ENCODE data around the gene IMPACT. TPM values are rescaled to one million over a fixed set of nuclear protein-coding genes. Genes with fewer than 3 reads are reported as not detected.

The IMPACT gene
- total and polyA plus RNA-seq, 7 donors = 11.7 to 24.6 (median 15.6) TPM

DNA sequence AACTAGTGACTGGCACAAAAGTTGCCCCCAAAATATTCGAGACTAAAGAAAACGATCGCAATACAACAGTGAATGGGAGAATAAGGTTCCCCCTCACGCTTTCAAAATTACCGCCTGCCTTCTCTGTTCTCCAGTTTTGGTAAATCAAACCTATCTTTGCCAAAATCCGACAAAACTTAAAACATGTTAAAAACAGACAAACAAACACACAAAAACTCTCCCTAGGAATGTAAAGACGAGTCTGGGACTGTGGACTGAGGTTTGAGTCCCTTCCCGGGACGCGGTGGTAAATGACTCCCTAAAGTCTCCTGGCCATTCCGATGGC lies 435 bp upstream of the IMPACT start:
- H3K27ac ChIP-seq = peak overlapping the region; percentile 81 to 90 (median 87)
- intact Hi-C loops (cut with DNase I) = loop anchor here (1.0 to 10.0 kb wide), 4 partner anchors 29 to 244 kb away; partner anchors contain the start of gene OSBPL1A
- H3K27me3 ChIP-seq = peaks cover 0 to 18% (median 0%) of the 10 kb centered on the region in 3 donors
- H3K4me3 ChIP-seq = peak overlapping the region; percentile 83 to 90 (median 85)
- no peak for TF ChIP-seq CTCF (IDR thresholded peaks at IDR 0.05)
- no peak for TF ChIP-seq POLR2AphosphoS5 (IDR thresholded peaks at IDR 0.05)
- no peak for TF ChIP-seq EP300 (IDR thresholded peaks at IDR 0.05)
- no peak for TF ChIP-seq POLR2A (IDR thresholded peaks at IDR 0.05)
- 45 to 46% methylated on average over 11 of the region's 11 CpGs for WGBS, 2 donors
- H3K36me3 ChIP-seq = peaks cover 0 to 10% (median 0%) of the 10 kb centered on the region in 4 donors
- no peaks in the 10 kb centered on the region for H3K9me3 ChIP-seq
- DNase-seq = no peak
- peaks cover 0 to 11% (median 8%) of the 10 kb centered on the region in 4 donors for H3K4me1 ChIP-seq

- Histone ChIP-seq H3K27me3 (peaks cover 0 to 18% (median 0%) of the 10 kb centered on the region in 3 donors), H3K4me1 (peaks cover 0 to 11% (median 8%) of the 10 kb centered on the region in 4 donors), H3K27ac (peak overlapping the region in 1 of 4 donors; percentile 85), H3K9me3 (no peaks in the 10 kb centered on the region), H3K36me3 (peaks cover 0 to 20% (median 0%) of the 10 kb centered on the region in 4 donors), H3K4me3 (peak overlapping the region; percentile 83 to 90 (median 85))
- DNase-seq = no peak
- TF ChIP-seq EP300 (IDR thresholded peaks at IDR 0.05) (no peak), POLR2A (IDR thresholded peaks at IDR 0.05) (no peak), CTCF (IDR thresholded peaks at IDR 0.05) (no peak), POLR2AphosphoS5 (IDR thresholded peaks at IDR 0.05) (no peak)
- intact Hi-C loops (cut with DNase I) = loop anchor here (5.0 to 10.0 kb wide), 3 partner anchors 65 to 245 kb away; no protein-coding TSS in a partner anchor
- 62% methylated on average over 3 of the region's 3 CpGs for WGBS, 2 donors
These were observed 1.0 kb downstream of the IMPACT start for GRCh38 chr18:24427484-24427883.

- H3K4me3 ChIP-seq = no peak overlapping the region
- TF ChIP-seq POLR2A (IDR thresholded peaks at IDR 0.05) = no peak
- TF ChIP-seq POLR2AphosphoS5 (IDR thresholded peaks at IDR 0.05) = no peak
- no peak for TF ChIP-seq CTCF (IDR thresholded peaks at IDR 0.05)
- no peak for TF ChIP-seq EP300 (IDR thresholded peaks at IDR 0.05)
- H3K4me1 ChIP-seq = peaks cover 0 to 11% (median 8%) of the 10 kb centered on the region in 4 donors
- intact Hi-C loops (cut with DNase I) = loop anchor here (5.0 to 10.0 kb wide), 3 partner anchors 66 to 246 kb away; no protein-coding TSS in a partner anchor
- H3K27ac ChIP-seq = no peak overlapping the region
- H3K9me3 ChIP-seq = no peaks in the 10 kb centered on the region
- H3K36me3 ChIP-seq = peaks cover 0 to 20% (median 0%) of the 10 kb centered on the region in 4 donors
- no peak for DNase-seq
- peaks cover 0 to 13% (median 0%) of the 10 kb centered on the region in 3 donors for H3K27me3 ChIP-seq
- WGBS, 2 donors = 53 to 79% methylated on average over 3 of the region's 3 CpGs
These were observed 2.2 kb downstream of the IMPACT start for GRCh38 chr18:24428709-24429108.

DNA sequence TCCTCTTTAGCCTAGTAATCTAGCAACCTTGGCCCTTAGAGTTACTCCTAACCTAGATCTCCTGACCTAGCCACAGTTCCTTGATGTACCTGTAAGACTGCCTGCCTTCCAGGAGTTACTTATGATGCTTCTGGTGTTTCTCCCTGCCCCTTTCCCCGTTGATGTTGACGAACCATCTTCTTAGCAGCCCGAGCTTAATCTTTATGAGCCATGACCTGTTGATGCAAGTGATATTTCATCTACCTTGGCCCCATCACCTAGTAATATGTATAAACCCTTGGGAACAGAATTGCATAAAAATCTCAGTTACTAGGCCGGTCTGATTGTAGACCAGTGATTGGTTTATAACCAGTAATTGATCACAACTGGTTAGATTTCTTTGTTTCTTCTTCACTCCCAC lies 2.7 kb downstream of the IMPACT start:
- H3K27me3 ChIP-seq = peaks cover 0 to 10% (median 0%) of the 10 kb centered on the region in 3 donors
- no peak for DNase-seq
- intact Hi-C loops (cut with DNase I) = loop anchor here (5.0 to 10.0 kb wide), 3 partner anchors 67 to 247 kb away; no protein-coding TSS in a partner anchor
- H3K36me3 ChIP-seq = peaks cover 0 to 20% (median 0%) of the 10 kb centered on the region in 4 donors
- no peak overlapping the region for H3K27ac ChIP-seq
- no peak overlapping the region for H3K4me3 ChIP-seq
- no peaks in the 10 kb centered on the region for H3K9me3 ChIP-seq
- WGBS, 2 donors = 90 to 92% methylated on average over 4 of the region's 4 CpGs
- TF ChIP-seq POLR2A (IDR thresholded peaks at IDR 0.05) (no peak), EP300 (IDR thresholded peaks at IDR 0.05) (no peak), POLR2AphosphoS5 (IDR thresholded peaks at IDR 0.05) (no peak), CTCF (IDR thresholded peaks at IDR 0.05) (no peak)
- H3K4me1 ChIP-seq = peaks cover 0 to 11% (median 8%) of the 10 kb centered on the region in 4 donors

Measured in sigmoid colon (tissue), 7 donors.